ENCODE results near the gene TSPY3.
"Not testable (repeated sequence)": the region's sequence is repeated elsewhere in the genome, so short reads cannot be mapped to it uniquely, and the experiment has no call there.

TSPY3 gene

GRCh38 chrY:9398121-9398520 lies at the start of gene TSPY3:
Gene TSPY3, plus strand, starts transcription at chrY:9398421. Its CDS starts 46 bp downstream, at chrY:9398467.
- DNase-seq (ENCODE audit: low read depth in 2 of 2): not testable (repeated sequence)

GRCh38 chrY:9357497-9357896 lies 40.7 kb upstream of the TSPY3 start, which contains the start of gene TSPY8:
Gene TSPY8, plus strand, starts transcription at chrY:9357797. Its CDS starts 46 bp downstream, at chrY:9357843.
- DNase-seq (ENCODE audit: low read depth in 2 of 2): not testable (repeated sequence)

- DNase-seq (ENCODE audit: low read depth in 2 of 2): not testable (repeated sequence)
These were observed 1.7 kb upstream of the TSPY3 start for GRCh38 chrY:9396527-9396926.
